OCI-LY1 (cell line): Measurements from ENCODE around the gene ITPK1.

Source experiments
- EZH2 ChIP-seq: fragments of 200-600 bp; sonication (generic), shearing (Covaris generic); IDR thresholded peaks from 2 replicates; pipeline ENCODE4 v1.8.0; 2017; ENCODE audit warnings: borderline replicate concordance, mixed run types, mild to moderate bottlenecking, antibody characterized with exemption, low read length, moderate library complexity, mixed read lengths
- TF ChIP-seq, protein P1 (sequence below): fragments of 200-600 bp; sonication (generic), shearing (Covaris generic); IDR thresholded peaks from 2 replicates; pipeline ENCODE4 v1.5.1; 2017; ENCODE audit warnings: mild to moderate bottlenecking, antibody characterized with exemption, low read length, moderate library complexity, mixed read lengths

DNA sequence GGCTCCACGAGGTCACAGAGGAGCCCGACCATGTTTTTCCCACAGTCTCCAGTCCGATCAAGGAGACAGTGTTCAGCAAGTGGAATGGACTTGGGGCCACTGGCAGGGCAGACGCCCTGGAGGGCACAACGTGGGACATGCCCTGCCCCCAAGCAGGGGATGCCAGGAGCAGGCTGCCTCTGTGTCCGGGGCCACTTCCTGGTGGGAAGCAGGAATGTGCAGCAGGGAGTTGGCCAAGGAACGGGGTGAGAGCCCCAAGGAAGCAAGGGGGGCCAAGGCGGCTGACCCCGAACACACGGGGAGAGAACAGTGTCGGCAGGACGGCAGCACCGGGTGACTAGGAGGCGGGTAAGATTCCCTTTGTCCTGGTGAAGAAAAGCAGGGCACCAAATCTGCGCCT is 100.2 kb downstream of the ITPK1 start:
- TF ChIP-seq, protein P1, sequence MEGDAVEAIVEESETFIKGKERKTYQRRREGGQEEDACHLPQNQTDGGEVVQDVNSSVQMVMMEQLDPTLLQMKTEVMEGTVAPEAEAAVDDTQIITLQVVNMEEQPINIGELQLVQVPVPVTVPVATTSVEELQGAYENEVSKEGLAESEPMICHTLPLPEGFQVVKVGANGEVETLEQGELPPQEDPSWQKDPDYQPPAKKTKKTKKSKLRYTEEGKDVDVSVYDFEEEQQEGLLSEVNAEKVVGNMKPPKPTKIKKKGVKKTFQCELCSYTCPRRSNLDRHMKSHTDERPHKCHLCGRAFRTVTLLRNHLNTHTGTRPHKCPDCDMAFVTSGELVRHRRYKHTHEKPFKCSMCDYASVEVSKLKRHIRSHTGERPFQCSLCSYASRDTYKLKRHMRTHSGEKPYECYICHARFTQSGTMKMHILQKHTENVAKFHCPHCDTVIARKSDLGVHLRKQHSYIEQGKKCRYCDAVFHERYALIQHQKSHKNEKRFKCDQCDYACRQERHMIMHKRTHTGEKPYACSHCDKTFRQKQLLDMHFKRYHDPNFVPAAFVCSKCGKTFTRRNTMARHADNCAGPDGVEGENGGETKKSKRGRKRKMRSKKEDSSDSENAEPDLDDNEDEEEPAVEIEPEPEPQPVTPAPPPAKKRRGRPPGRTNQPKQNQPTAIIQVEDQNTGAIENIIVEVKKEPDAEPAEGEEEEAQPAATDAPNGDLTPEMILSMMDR = no peak
- no peak for TF ChIP-seq EZH2
